IMR-90 (cell line): Measurements from ENCODE around the gene ADARB2. TPM values are rescaled to one million over a fixed set of nuclear protein-coding genes. Genes with fewer than 3 reads are reported as not detected.
"Not testable (repeated sequence)": the region's sequence is repeated elsewhere in the genome, so short reads cannot be mapped to it uniquely, and the experiment has no call there.

Experiments
- ATAC-seq: fragments of 200-7000 bp; cut with Tn5 transposase; 2 replicates; pipeline ENCODE4 v1.9.1; 2020; ENCODE audit warnings: low read depth, mild to moderate bottlenecking, moderate library complexity
- BruUV-seq: library from RNA; stranded (reverse); fragments of 400-500 nt; replicated peaks from 2 replicates; lab custom pipeline; 2021; lab: Mats Ljungman, UMichigan
- CTCF ChIA-PET: fragments of 300-600 bp; formaldehyde crosslinking; extraction: SDS; loops from one replicate; lab custom pipeline; 2021; ENCODE audit warnings: antibody characterized with exemption; lab: Yijun Ruan, JAX
- POLR2A ChIA-PET: fragments of 300-600 bp; sonication (Branson Sonifier 250); formaldehyde crosslinking; loops from one replicate; lab custom pipeline; 2022; ENCODE audit warnings: antibody characterized with exemption; ENCODE audit not compliant: unreplicated experiment; lab: Charles Lee
- DNase-seq: peaks from one replicate; pipeline ENCODE4 v3.0.0; 2013
- H2AFZ ChIP-seq: replicated peaks from 2 replicates; pipeline ENCODE3; 2013; ENCODE audit warnings: low read length, mild to moderate bottlenecking; ENCODE audit not compliant: poor library complexity
- H2AK5ac ChIP-seq: 2 replicates; pipeline ENCODE4 v1.6.1; 2013; ENCODE audit warnings: low read depth, low read length, inconsistent platforms
- H2AK9ac ChIP-seq: replicated peaks from 2 replicates; pipeline ENCODE3; 2013; ENCODE audit warnings: mild to moderate bottlenecking, low read depth, low read length, moderate library complexity; ENCODE audit not compliant: poor library complexity
- H2BK120ac ChIP-seq: 2 replicates; pipeline ENCODE4 v1.6.1; 2013; ENCODE audit warnings: low read depth, low read length, inconsistent platforms
- H2BK15ac ChIP-seq: 3 replicates; pipeline ENCODE4 v1.6.1; 2013; ENCODE audit warnings: low read depth, low read length, inconsistent platforms
- H2BK20ac ChIP-seq: 2 replicates; pipeline ENCODE4 v1.6.1; 2013; ENCODE audit warnings: low read depth, mild to moderate bottlenecking, inconsistent platforms, low read length, moderate library complexity
- H2BK5ac ChIP-seq: 2 replicates; pipeline ENCODE4 v1.6.1; 2013; ENCODE audit warnings: mild to moderate bottlenecking, low read depth, low read length, inconsistent platforms; ENCODE audit not compliant: poor library complexity, severe bottlenecking
- H3K14ac ChIP-seq: replicated peaks from 2 replicates; pipeline ENCODE4 v1.6.1; 2013; ENCODE audit warnings: low read depth, low read length, inconsistent platforms
- H3K18ac ChIP-seq: 2 replicates; pipeline ENCODE4 v1.6.1; 2013; ENCODE audit warnings: low read depth, low read length, control low read depth
- H3K23ac ChIP-seq: 2 replicates; pipeline ENCODE4 v1.6.1; 2013; ENCODE audit warnings: low read depth, low read length, inconsistent platforms
- H3K27ac ChIP-seq: 2 replicates; pipeline ENCODE4 v1.5.1; 2013; ENCODE audit warnings: mild to moderate bottlenecking, control low read depth, low read length; ENCODE audit not compliant: insufficient read depth
- H3K27me3 ChIP-seq: 2 replicates; pipeline ENCODE4 v1.6.1; 2013; ENCODE audit warnings: low read length; ENCODE audit not compliant: control insufficient read depth, insufficient read depth
- H3K36me3 ChIP-seq: 2 replicates; pipeline ENCODE4 v1.6.1; 2013; ENCODE audit warnings: low read length, mixed read lengths; ENCODE audit not compliant: control insufficient read depth, insufficient read depth
- H3K4ac ChIP-seq: 2 replicates; pipeline ENCODE4 v1.6.1; 2013; ENCODE audit warnings: low read depth, low read length, inconsistent platforms
- H3K4me1 ChIP-seq: 2 replicates; pipeline ENCODE4 v1.6.1; 2013; ENCODE audit warnings: low read length, mixed read lengths; ENCODE audit not compliant: control insufficient read depth, insufficient read depth
- H3K4me2 ChIP-seq: 2 replicates; pipeline ENCODE4 v1.6.1; 2013; ENCODE audit warnings: low read depth, mild to moderate bottlenecking, control low read depth, low read length, moderate library complexity
- H3K4me3 ChIP-seq: 2 replicates; pipeline ENCODE4 v1.5.1; 2013; ENCODE audit warnings: low read depth, mild to moderate bottlenecking, control low read depth, low read length, moderate library complexity; ENCODE audit not compliant: insufficient read depth
- H3K56ac ChIP-seq: 2 replicates; pipeline ENCODE4 v1.6.1; 2013; ENCODE audit warnings: low read length, inconsistent platforms; ENCODE audit not compliant: insufficient read depth; ENCODE audit errors: extremely low read depth
- H3K79me1 ChIP-seq, 2 experiments: 2 replicates each; pipeline ENCODE4 v1.6.1; 2013; ENCODE audit warnings: low read length in 2 of 2, inconsistent platforms in 1 of 2, low read depth in 1 of 2
- H3K9ac ChIP-seq: 2 replicates; pipeline ENCODE4 v1.6.1; 2013; ENCODE audit warnings: low read depth, low read length, control low read depth
- H3K9me1 ChIP-seq: 2 replicates; pipeline ENCODE4 v1.6.1; 2013; ENCODE audit warnings: low read length, inconsistent platforms; ENCODE audit not compliant: insufficient read depth
- H3K9me3 ChIP-seq: 2 replicates; pipeline ENCODE4 v1.6.1; 2013; ENCODE audit warnings: low read length; ENCODE audit not compliant: control insufficient read depth, insufficient read depth
- H4K20me1 ChIP-seq: 2 replicates; pipeline ENCODE4 v1.6.1; 2013; ENCODE audit warnings: low read length, inconsistent platforms; ENCODE audit not compliant: insufficient read depth
- H4K5ac ChIP-seq: 2 replicates; pipeline ENCODE4 v1.6.1; 2013; ENCODE audit warnings: mild to moderate bottlenecking, low read depth, low read length, control low read depth
- H4K8ac ChIP-seq, 2 experiments: 2 replicates each; pipeline ENCODE4 v1.6.1; 2013; ENCODE audit warnings: low read depth in 2 of 2, low read length in 2 of 2, control low read depth in 1 of 2, inconsistent platforms in 1 of 2
- H4K91ac ChIP-seq: 2 replicates; pipeline ENCODE4 v1.6.1; 2013; ENCODE audit warnings: low read depth, low read length, inconsistent platforms; ENCODE audit not compliant: insufficient read depth
- MAZ ChIP-seq: IDR thresholded peaks from 2 replicates; pipeline ENCODE4 v1.6.1; 2012; ENCODE audit warnings: low read depth, mild to moderate bottlenecking, low read length, improper control_type of control experiment, moderate library complexity, borderline replicate concordance
- WGBS, 2 experiments: methylation state at CpG; one replicate each; pipeline versions ENCODE4 v1.1.5 to v1.1.7; 2013; ENCODE audit warnings: missing lambda C conversion rate in 2 of 2; ENCODE audit not compliant: insufficient read length in 1 of 2; ENCODE audit errors: extremely low coverage in 2 of 2; 5-methylcytosine and 5-hydroxymethylcytosine counted together
- dilution Hi-C: fragments of 300-500 bp; cut with HindIII; formaldehyde crosslinking; loops from one replicate; pipeline ENCODE4 v1.14.3; 2018; ENCODE audit warnings: low sequenced_read_pairs; ENCODE audit not compliant: unreplicated experiment
- in situ Hi-C: fragments of 300-500 bp; cut with MboI; formaldehyde crosslinking; loops from 3 replicates; pipeline ENCODE4 v1.14.3; 2019; ENCODE audit warnings: low sequenced_read_pairs, inconsistent platforms, mixed read lengths
- intact Hi-C: fragments of 100-400 bp; cut with micrococcal nuclease; formaldehyde crosslinking; loops from 2 replicates; pipeline ENCODE4 v1.10.0; 2022
- polyA plus RNA-seq, 3 experiments: library from polyadenylated mRNA; depleted of rRNA; stranded (reverse); fragments of >200 nt; gene quantifications; 2 replicates each; pipeline ENCODE4 v1.2.3, GENCODE V29; 2012; ENCODE audit warnings: low replicate concordance in 1 of 3
- total RNA-seq: library from RNA; depleted of rRNA; stranded (reverse); fragments of >200 nt; gene quantifications from 2 replicates; pipeline ENCODE4 v1.2.3, GENCODE V29; 2012

The ADARB2 gene
- total and polyA plus RNA-seq, 2 of the 4 experiments (the other 2 are of a cell fraction), result not detected

- TF ChIP-seq MAZ, result no peak
These were observed 382.3 kb downstream of the ADARB2 start (continued) for GRCh38 chr10:1354809-1355710.

DNA sequence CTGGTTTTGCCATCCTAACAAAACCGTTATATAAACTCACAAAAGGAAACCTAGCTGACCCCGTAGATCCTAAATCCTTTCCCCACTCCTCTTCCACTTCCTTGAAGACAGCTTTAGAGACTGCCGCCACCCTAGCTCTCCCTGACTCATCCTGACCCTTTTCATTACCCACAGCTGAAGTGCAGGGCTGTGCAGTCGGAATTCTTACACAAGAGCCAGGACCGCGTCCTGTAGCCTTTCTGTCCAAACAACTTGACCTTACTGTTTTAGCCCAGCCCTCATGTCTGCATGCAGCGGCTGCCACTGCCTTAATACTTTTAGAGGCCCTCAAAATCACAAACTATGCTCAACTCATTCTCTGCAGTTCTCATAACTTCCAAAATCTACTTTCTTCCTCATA, 385.0 kb downstream of the ADARB2 start:
- H3K56ac ChIP-seq, H3K23ac ChIP-seq, CTCF ChIA-PET, ATAC-seq, in situ Hi-C loops, H3K14ac ChIP-seq, H2BK120ac ChIP-seq, H2AFZ ChIP-seq, H3K9me1 ChIP-seq, dilution Hi-C loops, H3K27me3 ChIP-seq, H2BK20ac ChIP-seq, H2AK9ac ChIP-seq, H2BK5ac ChIP-seq, H2AK5ac ChIP-seq, H4K5ac ChIP-seq, H3K4me1 ChIP-seq, H3K9ac ChIP-seq, H3K4me2 ChIP-seq, H3K36me3 ChIP-seq, H3K27ac ChIP-seq, H3K4me3 ChIP-seq, H4K20me1 ChIP-seq, DNase-seq, intact Hi-C loops, H3K18ac ChIP-seq, H4K8ac ChIP-seq, BruUV-seq, H3K4ac ChIP-seq, H3K79me1 ChIP-seq, H2BK15ac ChIP-seq, H4K91ac ChIP-seq, POLR2A ChIA-PET: not testable (repeated sequence)
- 57% methylated on average over 6 of the region's 7 CpGs; no CpG with 5 or more reads in 1 of the 2 experiments for WGBS, 2 experiments
- H3K9me3 ChIP-seq, result peaks cover 23% of the 10 kb centered on the region
